GM12878 (cell line): ENCODE results near the gene KLHL36. TPM values are rescaled to one million over a fixed set of nuclear protein-coding genes. Genes with fewer than 3 reads are reported as not detected.

Source experiments
- ATAC-seq: fragments of 200-7000 bp; cut with Tn5 transposase; 3 replicates; pipeline ENCODE4 v1.9.1; 2020; ENCODE audit warnings: mild to moderate bottlenecking, moderate library complexity
- BruUV-seq: library from RNA; stranded (reverse); fragments of 400-500 nt; replicated peaks from 2 replicates; lab custom pipeline; 2021; lab: Mats Ljungman, UMichigan
- CTCF ChIA-PET: fragments of 300-600 bp; sonication (Branson Sonifier 250); formaldehyde crosslinking; extraction: SDS; loops from one replicate; lab custom pipeline; 2021; ENCODE audit warnings: inconsistent platforms; lab: Yijun Ruan, JAX
- POLR2A ChIA-PET: fragments of 350-600 bp; formaldehyde crosslinking; extraction: SDS; loops from one replicate; lab custom pipeline; 2021; ENCODE audit warnings: inconsistent platforms; lab: Charles Lee
- RAD21 ChIA-PET: fragments of 300-600 bp; sonication (Branson Sonifier 250); formaldehyde crosslinking; loops from one replicate; lab custom pipeline; 2023; ENCODE audit warnings: antibody characterized with exemption; ENCODE audit not compliant: unreplicated experiment; lab: Charles Lee
- SMC1A ChIA-PET: fragments of 300-600 bp; sonication (Branson Sonifier 250); formaldehyde crosslinking; loops from one replicate; lab custom pipeline; 2023; ENCODE audit not compliant: unreplicated experiment, uncharacterized antibody; lab: Charles Lee
- DNase-seq: peaks from one replicate; pipeline ENCODE4 v3.0.0-alpha.2; 2011; ENCODE audit warnings: low read depth, low spot score
- FAIRE-seq: peaks from 3 replicates; lab custom pipeline; 2011; peaks lifted over from hg19 to GRCh38; lab: Jason Lieb, UNC
- H2AFZ ChIP-seq: 2 replicates; pipeline ENCODE4 v1.6.0; 2011; ENCODE audit warnings: low read depth, low read length, control low read depth; ENCODE audit not compliant: control insufficient read depth
- H3K27ac ChIP-seq: 2 replicates; pipeline ENCODE4 v1.5.1; 2011; ENCODE audit warnings: control low read depth; ENCODE audit not compliant: control insufficient read depth, insufficient read depth
- H3K27me3 ChIP-seq, 2 experiments: replicated peaks in 1 of 2; 2 replicates each; pipeline versions ENCODE4 v1.6.0 to v1.6.1; 2011; ENCODE audit warnings: low read length in 1 of 2; ENCODE audit not compliant: control insufficient read depth in 2 of 2, insufficient read depth in 2 of 2
- H3K36me3 ChIP-seq, 2 experiments: 2 replicates each; pipeline ENCODE4 v1.5.1; 2011; ENCODE audit warnings: low read length in 1 of 2; ENCODE audit not compliant: control insufficient read depth in 2 of 2, insufficient read depth in 2 of 2
- H3K4me1 ChIP-seq: 2 replicates; pipeline ENCODE4 v1.6.1; 2011; ENCODE audit warnings: mild to moderate bottlenecking, low read length, moderate library complexity, mixed read lengths; ENCODE audit not compliant: control insufficient read depth, insufficient read depth
- H3K4me2 ChIP-seq: 2 replicates; pipeline ENCODE4 v1.6.0; 2011; ENCODE audit warnings: control low read depth; ENCODE audit not compliant: control insufficient read depth, insufficient read depth
- H3K4me3 ChIP-seq: fragments of 200-600 bp; sonication (generic); 2 replicates; pipeline ENCODE4 v1.5.1; 2016
- H3K79me2 ChIP-seq: 2 replicates; pipeline ENCODE4 v1.6.0; 2011; ENCODE audit warnings: low read length; ENCODE audit not compliant: control insufficient read depth, insufficient read depth
- H3K9ac ChIP-seq: 2 replicates; pipeline ENCODE4 v1.8.0; 2011; ENCODE audit warnings: low read length, control low read depth, mixed read lengths; ENCODE audit not compliant: control insufficient read depth, insufficient read depth
- H3K9me3 ChIP-seq: replicated peaks from 3 replicates; pipeline ENCODE4 v1.5.1; 2011; ENCODE audit warnings: mild to moderate bottlenecking, low read length; ENCODE audit not compliant: control insufficient read depth, insufficient read depth
- H4K20me1 ChIP-seq: 2 replicates; pipeline ENCODE4 v1.6.0; 2011; ENCODE audit not compliant: control insufficient read depth, insufficient read depth
- BCLAF1 ChIP-seq: fragments of 450-650 bp; IDR thresholded peaks from 2 replicates; pipeline ENCODE4 v1.6.1; 2017; ENCODE audit warnings: antibody characterized with exemption, mild to moderate bottlenecking, moderate library complexity
- CHD2 ChIP-seq: IDR thresholded peaks from 2 replicates; pipeline ENCODE4 v1.6.1; 2011; ENCODE audit warnings: low read depth, low read length, improper control_type of control experiment, borderline replicate concordance
- EZH2 ChIP-seq: IDR thresholded peaks from 2 replicates; pipeline ENCODE4 v1.6.1; 2012; ENCODE audit warnings: low read depth, mild to moderate bottlenecking, control low read depth, inconsistent platforms, low read length, borderline replicate concordance; ENCODE audit not compliant: control insufficient read depth
- HSF1 ChIP-seq: fragments of 150-350 bp; IDR thresholded peaks from 2 replicates; pipeline ENCODE4 v1.6.1; 2014; ENCODE audit warnings: mild to moderate bottlenecking, low read depth, low read length
- RELA ChIP-seq: fragments of 450-650 bp; IDR thresholded peaks from 2 replicates; pipeline ENCODE4 v1.8.0; 2014; ENCODE audit warnings: borderline replicate concordance; ENCODE audit not compliant: partially characterized antibody
- WGBS: methylation state at CpG from one replicate; pipeline ENCODE4 v1.1.6; 2016; ENCODE audit warnings: low lambda C conversion rate; ENCODE audit not compliant: insufficient replicate concordance, insufficient coverage; ENCODE audit errors: missing lambda C conversion rate; 5-methylcytosine and 5-hydroxymethylcytosine counted together
- in situ Hi-C: fragments of 300-500 bp; cut with MboI; formaldehyde crosslinking; loops from 9 replicates; pipeline ENCODE4 v1.14.3; 2018; ENCODE audit warnings: mixed read lengths
- intact Hi-C: fragments of 100-400 bp; cut with micrococcal nuclease; formaldehyde crosslinking; loops from one replicate; pipeline ENCODE4 v1.14.2; 2022; ENCODE audit not compliant: unreplicated experiment
- polyA plus RNA-seq, 11 experiments: library from polyadenylated mRNA; depleted of rRNA in 4 of 11; unstranded in 6 of 11; stranded (reverse) in 5 of 11; fragments of >200 nt; fragmentation: Nextera tagmentation in 4 of 11; fragmentation: Illumina TruSeq in 1 of 11; extraction: Ambion mirVana in 4 of 11; extraction: Trizol in 1 of 11; gene quantifications; 1 replicate in 1 of 11; 2 replicates in 10 of 11; pipeline versions ENCODE4 v1.2.1 to v1.2.3, GENCODE V29; 2011 to 2016; ENCODE audit warnings: inconsistent platforms in 2 of 11, missing spikeins in 2 of 11, low read depth in 1 of 11
- total RNA-seq, 4 experiments: library from RNA; depleted of rRNA in 3 of 4; stranded (reverse); fragments of >200 nt in 3 of 4; fragmentation: Illumina TruSeq in 1 of 4; extraction: Trizol in 1 of 4; gene quantifications; 2 replicates each; pipeline versions ENCODE4 v1.2.1 to v1.2.3, GENCODE V29; 2013 to 2021
- TF ChIP-seq, protein P1 (sequence below): fragments of 450-650 bp; IDR thresholded peaks from 2 replicates; pipeline ENCODE4 v1.6.1; 2014; ENCODE audit warnings: mild to moderate bottlenecking

KLHL36 gene
- total and polyA plus RNA-seq, 10 of the 15 experiments (the other 5 are each of a cell fraction or from before 2014, with no cell fraction given) = 2.6 to 45.3 (median 16.8) TPM

DNA sequence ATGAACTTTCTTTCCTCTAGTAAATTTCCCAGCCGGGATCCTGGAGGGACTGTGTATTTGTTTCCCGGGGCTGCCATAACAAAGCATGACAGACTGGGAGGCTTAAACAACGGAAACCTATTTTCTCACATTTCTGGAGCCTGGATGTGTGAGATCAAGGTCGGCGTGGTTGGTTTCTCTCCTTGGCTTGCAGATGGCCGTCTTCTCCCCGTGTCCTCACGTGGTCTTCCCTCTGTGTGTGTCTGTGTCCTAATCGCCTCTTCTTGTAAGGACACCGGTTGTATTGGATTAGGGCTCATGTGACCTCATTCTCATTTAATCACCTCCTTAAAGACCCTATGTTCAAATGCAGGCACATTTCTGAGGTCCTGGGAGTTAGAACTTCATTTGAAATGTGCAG, 29.5 kb downstream of the KLHL36 start:
- Histone ChIP-seq H3K9ac (no peak overlapping the region), H3K27me3 (no peaks in the 10 kb centered on the region; a peak in 1 of 4 replicates), H3K4me1 (no peaks in the 10 kb centered on the region), H3K36me3 (no peaks in the 10 kb centered on the region), H3K4me2 (no peak overlapping the region), H2AFZ (no peak overlapping the region), H3K27ac (no peak overlapping the region), H3K79me2 (no peaks in the 10 kb centered on the region), H4K20me1 (no peaks in the 10 kb centered on the region), H3K9me3 (no peaks in the 10 kb centered on the region), H3K4me3 (no peak overlapping the region)
- ChIA-PET RAD21 (no interaction called here), CTCF (interaction anchor here (1.4 to 1.7 kb wide), 2 partner anchors 9 to 48 kb away, joined by 4 read pairs; no protein-coding TSS in a partner anchor), SMC1A (interaction anchor here (1.6 kb wide), 1 partner anchor 15 kb away, joined by 4 read pairs; no protein-coding TSS in a partner anchor), POLR2A (no interaction called here)
- ATAC-seq = no peak
- FAIRE-seq = no peak
- 76% methylated on average over 10 of the region's 10 CpGs for WGBS
- in situ Hi-C loops (no loop called here), intact Hi-C loops (no loop called here)
- TF ChIP-seq RELA (no peak), HSF1 (no peak), CHD2 (no peak), BCLAF1 (no peak), EZH2 (no peak)
- TF ChIP-seq, protein P1, sequence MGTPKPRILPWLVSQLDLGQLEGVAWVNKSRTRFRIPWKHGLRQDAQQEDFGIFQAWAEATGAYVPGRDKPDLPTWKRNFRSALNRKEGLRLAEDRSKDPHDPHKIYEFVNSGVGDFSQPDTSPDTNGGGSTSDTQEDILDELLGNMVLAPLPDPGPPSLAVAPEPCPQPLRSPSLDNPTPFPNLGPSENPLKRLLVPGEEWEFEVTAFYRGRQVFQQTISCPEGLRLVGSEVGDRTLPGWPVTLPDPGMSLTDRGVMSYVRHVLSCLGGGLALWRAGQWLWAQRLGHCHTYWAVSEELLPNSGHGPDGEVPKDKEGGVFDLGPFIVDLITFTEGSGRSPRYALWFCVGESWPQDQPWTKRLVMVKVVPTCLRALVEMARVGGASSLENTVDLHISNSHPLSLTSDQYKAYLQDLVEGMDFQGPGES = no peak
- no TSS peak for BruUV-seq
- no peak for DNase-seq
